IMR-90 (cell line): ENCODE data around the gene HEXA.

ENCODE experiments used
- BHLHE40 ChIP-seq: fragments of 150-350 bp; IDR thresholded peaks from 2 replicates; pipeline ENCODE4 v1.6.1; 2016; ENCODE audit warnings: mild to moderate bottlenecking, low read depth, low read length
- FOS ChIP-seq: fragments of 150-350 bp; IDR thresholded peaks from 2 replicates; pipeline ENCODE4 v1.6.1; 2016; ENCODE audit warnings: low read depth, low read length
- MAFK ChIP-seq: IDR thresholded peaks from 2 replicates; pipeline ENCODE4 v1.6.1; 2012; ENCODE audit warnings: low read depth, low read length, improper control_type of control experiment
- MXI1 ChIP-seq: IDR thresholded peaks from 2 replicates; pipeline ENCODE4 v1.6.1; 2012; ENCODE audit warnings: low read depth, mild to moderate bottlenecking, low read length, moderate library complexity, borderline replicate concordance
- POLR2A ChIP-seq: IDR thresholded peaks from 2 replicates; pipeline ENCODE4 v1.6.1; 2012; ENCODE audit warnings: mild to moderate bottlenecking, low read depth, low read length
- RAD21 ChIP-seq: IDR thresholded peaks from 2 replicates; pipeline ENCODE4 v1.6.1; 2012; ENCODE audit warnings: low read length, improper control_type of control experiment
- RCOR1 ChIP-seq: IDR thresholded peaks from 2 replicates; pipeline ENCODE4 v1.6.1; 2012; ENCODE audit warnings: mild to moderate bottlenecking, low read length, improper control_type of control experiment; ENCODE audit not compliant: insufficient replicate concordance
- RFX5 ChIP-seq: IDR thresholded peaks from 2 replicates; pipeline ENCODE4 v1.8.0; 2012; ENCODE audit warnings: low read depth, mild to moderate bottlenecking, low read length, moderate library complexity
- TF ChIP-seq, protein P1 (sequence below): conservative IDR thresholded peaks from 2 replicates; pipeline ENCODE4 v1.5.1; 2012; ENCODE audit warnings: mild to moderate bottlenecking, low read depth, low read length, improper control_type of control experiment
- TF ChIP-seq, protein P2 (sequence below): fragments of 150-350 bp; IDR thresholded peaks from 2 replicates; pipeline ENCODE4 v1.6.1; 2017; ENCODE audit warnings: mild to moderate bottlenecking, antibody characterized with exemption, low read length, low read depth

DNA sequence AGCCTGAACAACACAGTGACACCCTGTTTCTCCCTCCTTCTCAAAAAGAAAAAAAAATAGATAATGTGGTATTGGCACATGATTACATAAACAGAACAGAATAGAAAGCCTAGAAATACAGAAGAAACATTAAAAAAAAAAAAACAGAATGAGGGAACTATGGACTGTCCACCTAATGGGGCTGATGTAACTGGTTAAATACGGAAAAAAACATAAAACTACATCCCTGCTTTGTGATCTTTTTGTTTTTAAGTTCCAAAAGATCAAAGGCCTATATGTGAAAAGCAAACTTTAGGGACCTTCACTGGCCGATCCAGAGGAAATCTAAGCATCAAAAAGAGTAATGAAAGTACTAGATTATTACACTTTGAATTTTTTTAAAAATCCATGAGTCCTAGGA lies 39.5 kb upstream of the HEXA start:
- TF ChIP-seq, protein P1, sequence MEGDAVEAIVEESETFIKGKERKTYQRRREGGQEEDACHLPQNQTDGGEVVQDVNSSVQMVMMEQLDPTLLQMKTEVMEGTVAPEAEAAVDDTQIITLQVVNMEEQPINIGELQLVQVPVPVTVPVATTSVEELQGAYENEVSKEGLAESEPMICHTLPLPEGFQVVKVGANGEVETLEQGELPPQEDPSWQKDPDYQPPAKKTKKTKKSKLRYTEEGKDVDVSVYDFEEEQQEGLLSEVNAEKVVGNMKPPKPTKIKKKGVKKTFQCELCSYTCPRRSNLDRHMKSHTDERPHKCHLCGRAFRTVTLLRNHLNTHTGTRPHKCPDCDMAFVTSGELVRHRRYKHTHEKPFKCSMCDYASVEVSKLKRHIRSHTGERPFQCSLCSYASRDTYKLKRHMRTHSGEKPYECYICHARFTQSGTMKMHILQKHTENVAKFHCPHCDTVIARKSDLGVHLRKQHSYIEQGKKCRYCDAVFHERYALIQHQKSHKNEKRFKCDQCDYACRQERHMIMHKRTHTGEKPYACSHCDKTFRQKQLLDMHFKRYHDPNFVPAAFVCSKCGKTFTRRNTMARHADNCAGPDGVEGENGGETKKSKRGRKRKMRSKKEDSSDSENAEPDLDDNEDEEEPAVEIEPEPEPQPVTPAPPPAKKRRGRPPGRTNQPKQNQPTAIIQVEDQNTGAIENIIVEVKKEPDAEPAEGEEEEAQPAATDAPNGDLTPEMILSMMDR: no peak
- TF ChIP-seq POLR2A (no peak), RAD21 (no peak), MXI1 (no peak), RCOR1 (no peak), BHLHE40 (no peak), RFX5 (no peak), MAFK (no peak), FOS (no peak)
- TF ChIP-seq, protein P2, sequence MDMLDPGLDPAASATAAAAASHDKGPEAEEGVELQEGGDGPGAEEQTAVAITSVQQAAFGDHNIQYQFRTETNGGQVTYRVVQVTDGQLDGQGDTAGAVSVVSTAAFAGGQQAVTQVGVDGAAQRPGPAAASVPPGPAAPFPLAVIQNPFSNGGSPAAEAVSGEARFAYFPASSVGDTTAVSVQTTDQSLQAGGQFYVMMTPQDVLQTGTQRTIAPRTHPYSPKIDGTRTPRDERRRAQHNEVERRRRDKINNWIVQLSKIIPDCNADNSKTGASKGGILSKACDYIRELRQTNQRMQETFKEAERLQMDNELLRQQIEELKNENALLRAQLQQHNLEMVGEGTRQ: no peak
